Measurements from ENCODE around the gene UTP25. TPM values are rescaled to one million over a fixed set of nuclear protein-coding genes. Genes with fewer than 3 reads are reported as not detected.
A peak's percentile ranks its signal among the peaks of the same experiment; 100 is the strongest.
"Not testable (repeated sequence)": the region's sequence is repeated elsewhere in the genome, so short reads cannot be mapped to it uniquely, and the experiment has no call there.

Gene UTP25
- total and polyA plus RNA-seq, 7 experiments from 2014 or later, result 3.2 to 16.3 (median 8.0) TPM

GRCh38 chr1:209884249-209884648, 56.5 kb downstream of the UTP25 start:
- H3K4me3 Mint-ChIP-seq, result no peak overlapping the region
- Histone ChIP-seq H3K27me3 (ENCODE audit: control insufficient read depth in 2 of 2, insufficient read depth in 2 of 2, low read length in 2 of 2) (peaks cover 6 to 7% of the 10 kb centered on the region in 2 donors), H3K9me3 (ENCODE audit: control insufficient read depth in 2 of 3, low read length in 3 of 3) (no peaks in the 10 kb centered on the region), H3K4me3 (ENCODE audit: low read length) (no peak overlapping the region), H3K27ac (ENCODE audit: low read depth, low read length) (no peak overlapping the region), H3K4me1 (ENCODE audit: control insufficient read depth in 2 of 2, insufficient read depth in 2 of 2, low read length in 2 of 2) (no peaks in the 10 kb centered on the region), H3K36me3 (ENCODE audit: control insufficient read depth in 2 of 3, insufficient read depth in 3 of 3, low read length in 3 of 3) (no peaks in the 10 kb centered on the region)
- DNase-seq (no peak), ATAC-seq (no peak)
- no peaks in the 10 kb centered on the region for H3K36me3 Mint-ChIP-seq
- H3K27ac Mint-ChIP-seq, result no peak overlapping the region
- ChIA-PET POLR2A (no interaction called here), CTCF (no interaction called here)
- intact Hi-C loops (cut with micrococcal nuclease), result no loop called here
- peaks cover 19 to 60% (median 47%) of the 10 kb centered on the region in 5 donors for H3K27me3 Mint-ChIP-seq
- peaks cover 0 to 3% (median 0%) of the 10 kb centered on the region in 7 donors for H3K4me1 Mint-ChIP-seq
- H3K9me3 Mint-ChIP-seq, result no peaks in the 10 kb centered on the region

- peaks cover 0 to 3% (median 0%) of the 10 kb centered on the region in 7 donors for H3K4me1 Mint-ChIP-seq
- no peak overlapping the region for H3K27ac Mint-ChIP-seq
- no peak overlapping the region for H3K27ac ChIP-seq (ENCODE audit: low read depth, low read length)
- peak; percentile 61 for ATAC-seq
- H3K4me3 ChIP-seq (ENCODE audit: low read length), result no peak overlapping the region
- H3K36me3 Mint-ChIP-seq, result no peaks in the 10 kb centered on the region
- H3K36me3 ChIP-seq (ENCODE audit: control insufficient read depth in 2 of 3, insufficient read depth in 3 of 3, low read length in 3 of 3), result no peaks in the 10 kb centered on the region
- H3K9me3 ChIP-seq (ENCODE audit: control insufficient read depth in 2 of 3, low read length in 3 of 3), result no peaks in the 10 kb centered on the region
- peak in 1 of 9 donors; percentile 48 for DNase-seq
- POLR2A ChIA-PET, result no interaction called here
- CTCF ChIA-PET, result no interaction called here
- no peaks in the 10 kb centered on the region for H3K9me3 Mint-ChIP-seq
- H3K27me3 Mint-ChIP-seq, result peaks cover 19 to 57% (median 44%) of the 10 kb centered on the region in 5 donors
- intact Hi-C loops (cut with micrococcal nuclease), result no loop called here
- H3K27me3 ChIP-seq (ENCODE audit: control insufficient read depth in 2 of 2, insufficient read depth in 2 of 2, low read length in 2 of 2), result peaks cover 6 to 7% of the 10 kb centered on the region in 2 donors
- H3K4me3 Mint-ChIP-seq, result no peak overlapping the region
- H3K4me1 ChIP-seq (ENCODE audit: control insufficient read depth in 2 of 2, insufficient read depth in 2 of 2, low read length in 2 of 2), result no peaks in the 10 kb centered on the region
Measured at GRCh38 chr1:209884665-209885117, 56.9 kb downstream of the UTP25 start.

GRCh38 chr1:209885403-209886218, 57.8 kb downstream of the UTP25 start:
- H3K4me1 ChIP-seq (ENCODE audit: control insufficient read depth in 2 of 2, insufficient read depth in 2 of 2, low read length in 2 of 2), result no peaks in the 10 kb centered on the region
- no peaks in the 10 kb centered on the region for H3K36me3 Mint-ChIP-seq
- H3K9me3 ChIP-seq (ENCODE audit: control insufficient read depth in 2 of 3, low read length in 3 of 3), result no peaks in the 10 kb centered on the region
- H3K4me1 Mint-ChIP-seq, result peaks cover 0 to 2% (median 0%) of the 10 kb centered on the region in 7 donors
- intact Hi-C loops (cut with micrococcal nuclease), result no loop called here
- DNase-seq (no peak), ATAC-seq (no peak)
- CTCF ChIA-PET, result no interaction called here
- POLR2A ChIA-PET, result no interaction called here
- H3K27me3 Mint-ChIP-seq, result peaks cover 14 to 49% (median 38%) of the 10 kb centered on the region in 5 donors
- no peaks in the 10 kb centered on the region for H3K9me3 Mint-ChIP-seq
- H3K4me3 ChIP-seq (ENCODE audit: low read length), result no peak overlapping the region
- H3K27ac ChIP-seq (ENCODE audit: low read depth, low read length), result no peak overlapping the region
- H3K36me3 ChIP-seq (ENCODE audit: control insufficient read depth in 2 of 3, insufficient read depth in 3 of 3, low read length in 3 of 3), result no peaks in the 10 kb centered on the region
- H3K4me3 Mint-ChIP-seq, result peak overlapping the region in 1 of 10 donors; percentile 9
- peaks cover 2 to 6% of the 10 kb centered on the region in 2 donors for H3K27me3 ChIP-seq (ENCODE audit: control insufficient read depth in 2 of 2, insufficient read depth in 2 of 2, low read length in 2 of 2)
- no peak overlapping the region for H3K27ac Mint-ChIP-seq

GRCh38 chr1:209886219-209886536, 58.4 kb downstream of the UTP25 start:
- H3K4me3 Mint-ChIP-seq, result no peak overlapping the region
- Histone ChIP-seq H3K9me3 (ENCODE audit: control insufficient read depth in 2 of 3, low read length in 3 of 3) (no peaks in the 10 kb centered on the region), H3K4me1 (ENCODE audit: control insufficient read depth in 2 of 2, insufficient read depth in 2 of 2, low read length in 2 of 2) (no peaks in the 10 kb centered on the region), H3K27ac (ENCODE audit: low read depth, low read length) (no peak overlapping the region), H3K36me3 (ENCODE audit: control insufficient read depth in 2 of 3, insufficient read depth in 3 of 3, low read length in 3 of 3) (no peaks in the 10 kb centered on the region), H3K27me3 (ENCODE audit: control insufficient read depth in 2 of 2, insufficient read depth in 2 of 2, low read length in 2 of 2) (peaks cover 2 to 6% of the 10 kb centered on the region in 2 donors), H3K4me3 (ENCODE audit: low read length) (no peak overlapping the region)
- H3K4me1 Mint-ChIP-seq, result peaks cover 0 to 2% (median 0%) of the 10 kb centered on the region in 7 donors
- no peaks in the 10 kb centered on the region for H3K9me3 Mint-ChIP-seq
- intact Hi-C loops (cut with micrococcal nuclease), result no loop called here
- no peaks in the 10 kb centered on the region for H3K36me3 Mint-ChIP-seq
- H3K27ac Mint-ChIP-seq, result no peak overlapping the region
- DNase-seq, result no peak
- no peak for ATAC-seq
- POLR2A ChIA-PET, result no interaction called here
- CTCF ChIA-PET, result no interaction called here
- H3K27me3 Mint-ChIP-seq, result peaks cover 13 to 48% (median 34%) of the 10 kb centered on the region in 5 donors

GRCh38 chr1:209888291-209889076, 60.7 kb downstream of the UTP25 start:
- H3K27ac Mint-ChIP-seq; CTCF ChIA-PET; H3K27me3 ChIP-seq (ENCODE audit: control insufficient read depth in 2 of 2, insufficient read depth in 2 of 2, low read length in 2 of 2); ATAC-seq; H3K4me1 ChIP-seq (ENCODE audit: control insufficient read depth in 2 of 2, insufficient read depth in 2 of 2, low read length in 2 of 2); H3K9me3 ChIP-seq (ENCODE audit: control insufficient read depth in 2 of 3, low read length in 3 of 3); H3K4me1 Mint-ChIP-seq; H3K4me3 Mint-ChIP-seq; POLR2A ChIA-PET; intact Hi-C loops (cut with micrococcal nuclease); H3K36me3 ChIP-seq (ENCODE audit: control insufficient read depth in 2 of 3, insufficient read depth in 3 of 3, low read length in 3 of 3); H3K9me3 Mint-ChIP-seq; H3K4me3 ChIP-seq (ENCODE audit: low read length); H3K36me3 Mint-ChIP-seq; H3K27ac ChIP-seq (ENCODE audit: low read depth, low read length); DNase-seq: not testable (repeated sequence)
- H3K27me3 Mint-ChIP-seq, result peaks cover 8 to 33% (median 21%) of the 10 kb centered on the region in 5 donors

GRCh38 chr1:209889077-209889418, 61.3 kb downstream of the UTP25 start:
- Mint-ChIP-seq H3K4me1 (peaks cover 0 to 2% (median 0%) of the 10 kb centered on the region in 7 donors), H3K27ac (no peak overlapping the region), H3K36me3 (no peaks in the 10 kb centered on the region), H3K4me3 (no peak overlapping the region), H3K27me3 (peaks cover 8 to 32% (median 18%) of the 10 kb centered on the region in 5 donors), H3K9me3 (no peaks in the 10 kb centered on the region)
- Histone ChIP-seq H3K36me3 (ENCODE audit: control insufficient read depth in 2 of 3, insufficient read depth in 3 of 3, low read length in 3 of 3) (no peaks in the 10 kb centered on the region), H3K27ac (ENCODE audit: low read depth, low read length) (no peak overlapping the region), H3K27me3 (ENCODE audit: control insufficient read depth in 2 of 2, insufficient read depth in 2 of 2, low read length in 2 of 2) (peaks cover 0 to 6% of the 10 kb centered on the region in 2 donors), H3K4me1 (ENCODE audit: control insufficient read depth in 2 of 2, insufficient read depth in 2 of 2, low read length in 2 of 2) (no peaks in the 10 kb centered on the region), H3K9me3 (ENCODE audit: control insufficient read depth in 2 of 3, low read length in 3 of 3) (no peaks in the 10 kb centered on the region), H3K4me3 (ENCODE audit: low read length) (no peak overlapping the region)
- ChIA-PET POLR2A (no interaction called here), CTCF (no interaction called here)
- intact Hi-C loops (cut with micrococcal nuclease), result no loop called here
- no peak for DNase-seq
- ATAC-seq, result no peak
